ENCODE results near the gene NLK. TPM values are rescaled to one million over a fixed set of nuclear protein-coding genes. Genes with fewer than 3 reads are reported as not detected.

Gene NLK
- total and polyA plus RNA-seq, 2 donors (not counting 1 experiment from before 2014, with no cell fraction given) = 14.4 to 16.1 TPM

DNA sequence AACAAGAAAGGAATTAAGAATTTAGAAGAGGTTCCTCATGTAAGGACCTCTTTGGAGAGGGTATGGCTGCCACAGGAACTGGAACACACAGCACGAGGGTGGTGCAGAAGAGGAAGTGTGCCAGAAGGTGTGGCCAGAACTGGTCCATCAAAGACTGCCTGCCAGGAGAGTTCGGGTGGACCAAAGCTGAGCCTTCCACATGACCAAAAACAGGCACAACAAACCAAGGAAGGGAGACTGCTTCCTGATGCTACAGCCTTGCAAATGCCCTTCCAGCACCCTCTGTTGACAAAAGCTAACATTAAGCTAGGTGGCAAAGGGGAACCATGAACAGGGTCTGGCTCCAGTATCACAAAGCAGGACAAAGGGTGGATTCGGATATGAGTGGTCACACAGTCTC, 150.8 kb downstream of the NLK start:
- TF ChIP-seq, protein P1, sequence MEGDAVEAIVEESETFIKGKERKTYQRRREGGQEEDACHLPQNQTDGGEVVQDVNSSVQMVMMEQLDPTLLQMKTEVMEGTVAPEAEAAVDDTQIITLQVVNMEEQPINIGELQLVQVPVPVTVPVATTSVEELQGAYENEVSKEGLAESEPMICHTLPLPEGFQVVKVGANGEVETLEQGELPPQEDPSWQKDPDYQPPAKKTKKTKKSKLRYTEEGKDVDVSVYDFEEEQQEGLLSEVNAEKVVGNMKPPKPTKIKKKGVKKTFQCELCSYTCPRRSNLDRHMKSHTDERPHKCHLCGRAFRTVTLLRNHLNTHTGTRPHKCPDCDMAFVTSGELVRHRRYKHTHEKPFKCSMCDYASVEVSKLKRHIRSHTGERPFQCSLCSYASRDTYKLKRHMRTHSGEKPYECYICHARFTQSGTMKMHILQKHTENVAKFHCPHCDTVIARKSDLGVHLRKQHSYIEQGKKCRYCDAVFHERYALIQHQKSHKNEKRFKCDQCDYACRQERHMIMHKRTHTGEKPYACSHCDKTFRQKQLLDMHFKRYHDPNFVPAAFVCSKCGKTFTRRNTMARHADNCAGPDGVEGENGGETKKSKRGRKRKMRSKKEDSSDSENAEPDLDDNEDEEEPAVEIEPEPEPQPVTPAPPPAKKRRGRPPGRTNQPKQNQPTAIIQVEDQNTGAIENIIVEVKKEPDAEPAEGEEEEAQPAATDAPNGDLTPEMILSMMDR (conservative IDR thresholded peaks at IDR 0.05 in 1 of 2, IDR thresholded peaks at IDR 0.05 in 1 of 2; ENCODE audit: low read depth in 1 of 2, low read length in 2 of 2) = no peak
- TF ChIP-seq EZH2 (IDR thresholded peaks at IDR 0.05; ENCODE audit: low read length, missing control alignments) = no peak

DNA sequence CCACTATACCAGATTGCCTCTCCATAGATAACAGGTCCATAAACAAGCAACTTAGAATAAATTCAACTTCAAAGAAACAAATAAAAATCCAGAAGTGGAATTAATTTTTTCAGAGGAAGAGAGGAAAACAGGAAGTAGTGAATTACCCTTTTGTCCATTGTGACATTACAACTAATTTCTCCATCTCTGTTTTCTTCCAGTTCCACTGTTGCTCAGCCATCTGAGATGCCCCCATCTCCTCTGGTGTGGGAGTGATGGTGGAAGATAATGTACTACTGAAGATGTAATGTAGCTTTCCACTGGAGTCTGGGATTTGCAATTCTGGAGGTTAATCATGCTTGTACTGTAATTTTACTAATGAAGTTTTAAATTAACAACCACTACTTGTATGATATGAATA, 151.9 kb downstream of the NLK start:
- H3K9me3 ChIP-seq (ENCODE audit: control insufficient read depth, insufficient read depth, low read depth, low read length) = no peaks in the 10 kb centered on the region
- peaks cover 3% of the 10 kb centered on the region for H3K36me3 ChIP-seq (ENCODE audit: control insufficient read depth, insufficient read depth, low read length)
- no peaks in the 10 kb centered on the region for H4K20me1 ChIP-seq (ENCODE audit: control insufficient read depth, extremely low read depth, insufficient read depth, low read length)
- DNase-seq (ENCODE audit: low read depth in 2 of 2) = no peak
- H3K4me1 ChIP-seq (ENCODE audit: control insufficient read depth, extremely low read depth, insufficient read depth, low read length) = no peaks in the 10 kb centered on the region
- H3K4me2 ChIP-seq (ENCODE audit: extremely low read depth, insufficient read depth, low read length) = no peak overlapping the region
- H3K27me3 ChIP-seq (ENCODE audit: control insufficient read depth, insufficient read depth, low read length) = no peaks in the 10 kb centered on the region
- H2AFZ ChIP-seq (ENCODE audit: low read length) = no peak overlapping the region
- TF ChIP-seq, protein P1 (conservative IDR thresholded peaks at IDR 0.05 in 1 of 2, IDR thresholded peaks at IDR 0.05 in 1 of 2; ENCODE audit: low read depth in 1 of 2, low read length in 2 of 2) = no peak
- TF ChIP-seq EZH2 (IDR thresholded peaks at IDR 0.05; ENCODE audit: low read length, missing control alignments) = no peak
- no peak overlapping the region for H3K9ac ChIP-seq (ENCODE audit: insufficient read depth, low read length)
- H3K27ac ChIP-seq (ENCODE audit: insufficient read depth, low read length) = no peak overlapping the region
- no peaks in the 10 kb centered on the region for H3K79me2 ChIP-seq (ENCODE audit: control insufficient read depth, insufficient read depth, low read length)
- H3K4me3 ChIP-seq (replicated peaks in 1 of 4; ENCODE audit: control extremely low read depth in 1 of 4, insufficient read depth in 1 of 4, low read depth in 3 of 4, low read length in 4 of 4) = no peak overlapping the region

More for the DNA sequence above, 150.8 kb downstream of the NLK start:
- Histone ChIP-seq H3K9me3 (ENCODE audit: control insufficient read depth, insufficient read depth, low read depth, low read length) (no peaks in the 10 kb centered on the region), H3K27me3 (ENCODE audit: control insufficient read depth, insufficient read depth, low read length) (no peaks in the 10 kb centered on the region), H3K4me2 (ENCODE audit: extremely low read depth, insufficient read depth, low read length) (no peak overlapping the region), H2AFZ (ENCODE audit: low read length) (no peak overlapping the region), H4K20me1 (ENCODE audit: control insufficient read depth, extremely low read depth, insufficient read depth, low read length) (no peaks in the 10 kb centered on the region), H3K9ac (ENCODE audit: insufficient read depth, low read length) (no peak overlapping the region), H3K4me1 (ENCODE audit: control insufficient read depth, extremely low read depth, insufficient read depth, low read length) (no peaks in the 10 kb centered on the region), H3K79me2 (ENCODE audit: control insufficient read depth, insufficient read depth, low read length) (no peaks in the 10 kb centered on the region), H3K4me3 (replicated peaks in 1 of 4; ENCODE audit: control extremely low read depth in 1 of 4, insufficient read depth in 1 of 4, low read depth in 3 of 4, low read length in 4 of 4) (no peak overlapping the region), H3K27ac (ENCODE audit: insufficient read depth, low read length) (no peak overlapping the region), H3K36me3 (ENCODE audit: control insufficient read depth, insufficient read depth, low read length) (peaks cover 3% of the 10 kb centered on the region)
- DNase-seq (ENCODE audit: low read depth in 2 of 2) = no peak

DNA sequence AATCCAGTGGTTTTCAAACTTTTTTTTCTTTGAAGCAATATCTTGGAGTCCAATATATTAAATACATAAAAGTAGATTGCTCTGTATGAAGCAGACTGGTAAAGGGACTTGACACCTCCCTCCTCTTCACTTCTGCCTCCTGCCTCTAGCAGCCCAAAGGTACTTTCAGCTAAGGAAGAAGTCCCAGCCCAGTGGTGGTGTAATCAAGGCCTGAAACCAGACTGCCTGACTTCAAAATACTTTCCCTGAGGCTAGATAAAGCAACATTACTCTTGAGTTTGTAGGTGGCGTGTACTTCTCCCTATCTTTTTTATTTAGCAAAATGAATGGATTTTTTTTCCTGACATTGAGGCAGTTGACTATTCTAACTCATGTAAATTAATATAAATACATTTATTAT, 154.2 kb downstream of the NLK start:
- no peaks in the 10 kb centered on the region for H3K27me3 ChIP-seq (ENCODE audit: control insufficient read depth, insufficient read depth, low read length)
- no peak for DNase-seq (ENCODE audit: low read depth in 2 of 2)
- no peaks in the 10 kb centered on the region for H4K20me1 ChIP-seq (ENCODE audit: control insufficient read depth, extremely low read depth, insufficient read depth, low read length)
- no peak overlapping the region for H3K4me2 ChIP-seq (ENCODE audit: extremely low read depth, insufficient read depth, low read length)
- peaks cover 3% of the 10 kb centered on the region for H3K36me3 ChIP-seq (ENCODE audit: control insufficient read depth, insufficient read depth, low read length)
- H2AFZ ChIP-seq (ENCODE audit: low read length) = no peak overlapping the region
- TF ChIP-seq, protein P1 (conservative IDR thresholded peaks at IDR 0.05 in 1 of 2, IDR thresholded peaks at IDR 0.05 in 1 of 2; ENCODE audit: low read depth in 1 of 2, low read length in 2 of 2) = no peak
- no peak for TF ChIP-seq EZH2 (IDR thresholded peaks at IDR 0.05; ENCODE audit: low read length, missing control alignments)
- H3K4me3 ChIP-seq (replicated peaks in 1 of 4; ENCODE audit: control extremely low read depth in 1 of 4, insufficient read depth in 1 of 4, low read depth in 3 of 4, low read length in 4 of 4) = no peak overlapping the region
- H3K9me3 ChIP-seq (ENCODE audit: control insufficient read depth, insufficient read depth, low read depth, low read length) = no peaks in the 10 kb centered on the region
- no peak overlapping the region for H3K27ac ChIP-seq (ENCODE audit: insufficient read depth, low read length)
- no peaks in the 10 kb centered on the region for H3K79me2 ChIP-seq (ENCODE audit: control insufficient read depth, insufficient read depth, low read length)
- no peaks in the 10 kb centered on the region for H3K4me1 ChIP-seq (ENCODE audit: control insufficient read depth, extremely low read depth, insufficient read depth, low read length)
- no peak overlapping the region for H3K9ac ChIP-seq (ENCODE audit: insufficient read depth, low read length)

Measured in fibroblast of lung (primary cell).